Ecto neural progenitor cell (in vitro differentiated cells): ENCODE results near the gene ORM2.

Source experiments
- DNase-seq: peaks from one replicate; pipeline ENCODE4 v3.0.0-alpha.2; 2018; ENCODE audit warnings: low spot score

ORM2 gene

GRCh38 chr9:114371343-114371944 is 41.8 kb downstream of the ORM2 start:
- no peak for DNase-seq

- no peak for DNase-seq
Measured at GRCh38 chr9:114371973-114372917, 42.6 kb downstream of the ORM2 start.

GRCh38 chr9:114372921-114373448 is 43.3 kb downstream of the ORM2 start:
- no peak for DNase-seq

GRCh38 chr9:114373960-114374730 is 44.5 kb downstream of the ORM2 start:
- no peak for DNase-seq

GRCh38 chr9:114374936-114375335 is 45.3 kb downstream of the ORM2 start:
- no peak for DNase-seq

GRCh38 chr9:114375386-114376175 is 45.9 kb downstream of the ORM2 start:
- DNase-seq = no peak

GRCh38 chr9:114376586-114377445 is 47.1 kb downstream of the ORM2 start:
- no peak for DNase-seq

- no peak for DNase-seq
Measured at GRCh38 chr9:114378016-114378415, 48.3 kb downstream of the ORM2 start.

- no peak for DNase-seq
Measured at GRCh38 chr9:114378883-114379282, 49.2 kb downstream of the ORM2 start.
